ENCODE data around the gene SHMT2.

- TF ChIP-seq CTCF (IDR thresholded peaks at IDR 0.05) (no peak), POLR2A (IDR thresholded peaks at IDR 0.05) (no peak)
Measured at GRCh38 chr12:57181561-57182155, 47.9 kb upstream of the SHMT2 start.
